GM23248 (cell line): ENCODE results near the gene EP300.

Source experiments
- EZH2 ChIP-seq: fragments of 200-600 bp; sonication (generic); IDR thresholded peaks from 2 replicates; pipeline ENCODE4 v1.6.1; 2018; ENCODE audit warnings: antibody characterized with exemption, mild to moderate bottlenecking; ENCODE audit not compliant: insufficient read depth, poor library complexity, severe bottlenecking
- EZH2phosphoT487 ChIP-seq: fragments of 200-600 bp; sonication (generic); IDR thresholded peaks from 2 replicates; pipeline ENCODE4 v1.6.1; 2018; ENCODE audit warnings: antibody characterized with exemption, moderate library complexity, mild to moderate bottlenecking, low read depth; ENCODE audit not compliant: insufficient read depth

- TF ChIP-seq EZH2 (no peak), EZH2phosphoT487 (no peak)
Observed at GRCh38 chr22:41215926-41216325, 123.5 kb downstream of the EP300 start.
